ENCODE data around the gene TP63. TPM values are rescaled to one million over a fixed set of nuclear protein-coding genes. Genes with fewer than 3 reads are reported as not detected.
A peak's percentile ranks its signal among the peaks of the same experiment; 100 is the strongest.

TP63 gene
- total and polyA plus RNA-seq, 11 donors, result 0.11 to 1.4 (median 0.37) TPM

GRCh38 chr3:189808246-189809007, 177.2 kb downstream of the TP63 start:
- intact Hi-C loops (cut with DNase I), result no loop called here
- H3K36me3 ChIP-seq, result no peaks in the 10 kb centered on the region
- TF ChIP-seq POLR2A (IDR thresholded peaks at IDR 0.05) (no peak), CTCF (IDR thresholded peaks at IDR 0.05) (no peak)
- H3K9me3 ChIP-seq, result no peaks in the 10 kb centered on the region
- no peaks in the 10 kb centered on the region for H3K27me3 ChIP-seq
- H3K27ac ChIP-seq, result no peak overlapping the region
- no peak for DNase-seq
- H3K4me1 ChIP-seq, result peaks cover 0 to 7% (median 0%) of the 10 kb centered on the region in 12 donors
- ATAC-seq, result no peak
- no peak overlapping the region for H3K4me3 ChIP-seq
- WGBS, 4 donors, result 95 to 96% (median 96%) methylated on average over 29 of the region's 29 CpGs

GRCh38 chr3:189809583-189809982, 178.4 kb downstream of the TP63 start:
- Histone ChIP-seq H3K27ac (no peak overlapping the region), H3K4me3 (no peak overlapping the region), H3K27me3 (no peaks in the 10 kb centered on the region), H3K36me3 (no peaks in the 10 kb centered on the region), H3K4me1 (peaks cover 0 to 7% (median 0%) of the 10 kb centered on the region in 12 donors), H3K9me3 (no peaks in the 10 kb centered on the region)
- ATAC-seq (no peak), DNase-seq (no peak)
- WGBS, 4 donors, result 91 to 93% (median 92%) methylated on average over 1 of the region's 1 CpG
- TF ChIP-seq CTCF (IDR thresholded peaks at IDR 0.05), result no peak
- TF ChIP-seq POLR2A (IDR thresholded peaks at IDR 0.05), result no peak
- intact Hi-C loops (cut with DNase I), result no loop called here

- Histone ChIP-seq H3K36me3 (no peaks in the 10 kb centered on the region), H3K4me1 (no peaks in the 10 kb centered on the region), H3K27me3 (no peaks in the 10 kb centered on the region), H3K9me3 (no peaks in the 10 kb centered on the region), H3K4me3 (no peak overlapping the region), H3K27ac (no peak overlapping the region)
- ATAC-seq (no peak), DNase-seq (no peak)
- 86 to 93% (median 91%) methylated on average over 5 of the region's 5 CpGs for WGBS, 4 donors
- no peak for TF ChIP-seq CTCF (IDR thresholded peaks at IDR 0.05)
- TF ChIP-seq POLR2A (IDR thresholded peaks at IDR 0.05), result no peak
- intact Hi-C loops (cut with DNase I), result loop anchor here in 1 of 10 donors (5.0 kb wide), 1 partner anchor 49 kb away; no protein-coding TSS in a partner anchor
These were observed 181.7 kb downstream of the TP63 start for GRCh38 chr3:189812806-189813465.

GRCh38 chr3:189813647-189814240, 182.6 kb downstream of the TP63 start:
- Histone ChIP-seq H3K4me1 (no peaks in the 10 kb centered on the region), H3K27ac (no peak overlapping the region), H3K27me3 (no peaks in the 10 kb centered on the region), H3K36me3 (no peaks in the 10 kb centered on the region), H3K4me3 (no peak overlapping the region), H3K9me3 (no peaks in the 10 kb centered on the region)
- TF ChIP-seq POLR2A (IDR thresholded peaks at IDR 0.05), result no peak
- no peak for TF ChIP-seq CTCF (IDR thresholded peaks at IDR 0.05)
- intact Hi-C loops (cut with DNase I), result loop anchor here in 1 of 10 donors (5.0 kb wide), 1 partner anchor 49 kb away; no protein-coding TSS in a partner anchor
- ATAC-seq (no peak), DNase-seq (peak in 1 of 5 donors; percentile 58)
- 70 to 75% (median 71%) methylated on average over 10 of the region's 10 CpGs for WGBS, 4 donors
